A673 (cell line): Measurements from ENCODE around the gene LRP4.

Experiments
- EZH2 ChIP-seq: fragments of 200-600 bp; sonication (generic); IDR thresholded peaks from 2 replicates; pipeline ENCODE4 v1.6.1; 2017; ENCODE audit warnings: borderline replicate concordance, low read depth, mild to moderate bottlenecking, mixed read lengths, antibody characterized with exemption, low read length; ENCODE audit not compliant: poor library complexity, severe bottlenecking
- TF ChIP-seq, protein P1 (sequence below): fragments of 300-800, 200-600 bp; sonication (generic); conservative IDR thresholded peaks from 2 replicates; pipeline ENCODE4 v1.5.1; 2017; ENCODE audit warnings: low read depth, mild to moderate bottlenecking, antibody characterized with exemption, low read length, moderate library complexity, mixed read lengths

DNA sequence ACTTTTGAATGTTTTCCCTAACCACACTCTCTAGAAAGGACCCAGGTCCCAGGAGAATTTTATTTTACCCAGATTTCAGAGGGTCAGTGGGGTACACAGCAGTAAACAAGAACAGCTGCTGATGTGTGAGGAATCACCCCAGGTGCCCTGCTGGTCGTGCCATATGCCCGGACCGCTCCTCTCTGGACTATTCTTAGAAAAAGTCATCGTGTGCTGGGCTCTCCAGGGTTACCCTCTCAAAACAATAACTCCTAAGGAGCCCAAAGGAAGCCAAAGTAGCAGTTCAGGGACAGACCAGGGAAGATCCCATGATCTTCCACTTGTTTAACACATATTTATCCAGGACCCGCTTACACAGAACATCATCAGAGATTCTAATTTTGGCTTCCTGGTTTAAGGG is 29.7 kb downstream of the LRP4 start:
- TF ChIP-seq, protein P1, sequence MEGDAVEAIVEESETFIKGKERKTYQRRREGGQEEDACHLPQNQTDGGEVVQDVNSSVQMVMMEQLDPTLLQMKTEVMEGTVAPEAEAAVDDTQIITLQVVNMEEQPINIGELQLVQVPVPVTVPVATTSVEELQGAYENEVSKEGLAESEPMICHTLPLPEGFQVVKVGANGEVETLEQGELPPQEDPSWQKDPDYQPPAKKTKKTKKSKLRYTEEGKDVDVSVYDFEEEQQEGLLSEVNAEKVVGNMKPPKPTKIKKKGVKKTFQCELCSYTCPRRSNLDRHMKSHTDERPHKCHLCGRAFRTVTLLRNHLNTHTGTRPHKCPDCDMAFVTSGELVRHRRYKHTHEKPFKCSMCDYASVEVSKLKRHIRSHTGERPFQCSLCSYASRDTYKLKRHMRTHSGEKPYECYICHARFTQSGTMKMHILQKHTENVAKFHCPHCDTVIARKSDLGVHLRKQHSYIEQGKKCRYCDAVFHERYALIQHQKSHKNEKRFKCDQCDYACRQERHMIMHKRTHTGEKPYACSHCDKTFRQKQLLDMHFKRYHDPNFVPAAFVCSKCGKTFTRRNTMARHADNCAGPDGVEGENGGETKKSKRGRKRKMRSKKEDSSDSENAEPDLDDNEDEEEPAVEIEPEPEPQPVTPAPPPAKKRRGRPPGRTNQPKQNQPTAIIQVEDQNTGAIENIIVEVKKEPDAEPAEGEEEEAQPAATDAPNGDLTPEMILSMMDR, result no peak
- TF ChIP-seq EZH2, result no peak
